ENCODE results near the gene LRRC26. TPM values are rescaled to one million over a fixed set of nuclear protein-coding genes. Genes with fewer than 3 reads are reported as not detected.

The LRRC26 gene
- total and polyA plus RNA-seq, 2 of the 13 experiments (the other 11 are each of a cell fraction or from before 2014, with no cell fraction given): not detected

GRCh38 chr9:137217276-137218211 is 47.7 kb upstream of the LRRC26 start (continued):
- TF ChIP-seq ZSCAN30 (CRISPR knock-in tag; IDR thresholded peaks at IDR 0.05) (no peak), RFX5 (IDR thresholded peaks at IDR 0.05; ENCODE audit: low read depth, low read length) (no peak), MEIS1 (CRISPR knock-in tag; IDR thresholded peaks at IDR 0.05; ENCODE audit: borderline replicate concordance) (0 out of 2 replicates have a peak, but pooled peaks have one; percentile 30), AHR (CRISPR knock-in tag; IDR thresholded peaks at IDR 0.05) (no peak), TBX3 (IDR thresholded peaks at IDR 0.05; ENCODE audit: borderline replicate concordance) (no peak), ISL2 (CRISPR knock-in tag; IDR thresholded peaks at IDR 0.05) (no peak), ZNF710 (CRISPR knock-in tag; IDR thresholded peaks at IDR 0.05; ENCODE audit: borderline replicate concordance) (peak; percentile 67), RFX3 (CRISPR knock-in tag; IDR thresholded peaks at IDR 0.05) (no peak), CTCF (CRISPR knock-in tag; IDR thresholded peaks at IDR 0.05) (peak; percentile 50), EP300 (IDR thresholded peaks at IDR 0.05; ENCODE audit: low read depth in 2 of 2, low read length in 2 of 2) (no peak), EP300 (CRISPR knock-in tag; IDR thresholded peaks at IDR 0.05; ENCODE audit: borderline replicate concordance) (no peak)
- TF ChIP-seq, protein P1, sequence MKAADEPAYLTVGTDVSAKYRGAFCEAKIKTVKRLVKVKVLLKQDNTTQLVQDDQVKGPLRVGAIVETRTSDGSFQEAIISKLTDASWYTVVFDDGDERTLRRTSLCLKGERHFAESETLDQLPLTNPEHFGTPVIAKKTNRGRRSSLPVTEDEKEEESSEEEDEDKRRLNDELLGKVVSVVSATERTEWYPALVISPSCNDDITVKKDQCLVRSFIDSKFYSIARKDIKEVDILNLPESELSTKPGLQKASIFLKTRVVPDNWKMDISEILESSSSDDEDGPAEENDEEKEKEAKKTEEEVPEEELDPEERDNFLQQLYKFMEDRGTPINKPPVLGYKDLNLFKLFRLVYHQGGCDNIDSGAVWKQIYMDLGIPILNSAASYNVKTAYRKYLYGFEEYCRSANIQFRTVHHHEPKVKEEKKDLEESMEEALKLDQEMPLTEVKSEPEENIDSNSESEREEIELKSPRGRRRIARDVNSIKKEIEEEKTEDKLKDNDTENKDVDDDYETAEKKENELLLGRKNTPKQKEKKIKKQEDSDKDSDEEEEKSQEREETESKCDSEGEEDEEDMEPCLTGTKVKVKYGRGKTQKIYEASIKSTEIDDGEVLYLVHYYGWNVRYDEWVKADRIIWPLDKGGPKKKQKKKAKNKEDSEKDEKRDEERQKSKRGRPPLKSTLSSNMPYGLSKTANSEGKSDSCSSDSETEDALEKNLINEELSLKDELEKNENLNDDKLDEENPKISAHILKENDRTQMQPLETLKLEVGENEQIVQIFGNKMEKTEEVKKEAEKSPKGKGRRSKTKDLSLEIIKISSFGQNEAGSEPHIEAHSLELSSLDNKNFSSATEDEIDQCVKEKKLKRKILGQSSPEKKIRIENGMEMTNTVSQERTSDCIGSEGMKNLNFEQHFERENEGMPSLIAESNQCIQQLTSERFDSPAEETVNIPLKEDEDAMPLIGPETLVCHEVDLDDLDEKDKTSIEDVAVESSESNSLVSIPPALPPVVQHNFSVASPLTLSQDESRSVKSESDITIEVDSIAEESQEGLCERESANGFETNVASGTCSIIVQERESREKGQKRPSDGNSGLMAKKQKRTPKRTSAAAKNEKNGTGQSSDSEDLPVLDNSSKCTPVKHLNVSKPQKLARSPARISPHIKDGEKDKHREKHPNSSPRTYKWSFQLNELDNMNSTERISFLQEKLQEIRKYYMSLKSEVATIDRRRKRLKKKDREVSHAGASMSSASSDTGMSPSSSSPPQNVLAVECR (CRISPR knock-in tag; IDR thresholded peaks at IDR 0.05; ENCODE audit: borderline replicate concordance): peak; percentile 76; the same call in 1 of the 2 replicates
- TF ChIP-seq, protein P2, sequence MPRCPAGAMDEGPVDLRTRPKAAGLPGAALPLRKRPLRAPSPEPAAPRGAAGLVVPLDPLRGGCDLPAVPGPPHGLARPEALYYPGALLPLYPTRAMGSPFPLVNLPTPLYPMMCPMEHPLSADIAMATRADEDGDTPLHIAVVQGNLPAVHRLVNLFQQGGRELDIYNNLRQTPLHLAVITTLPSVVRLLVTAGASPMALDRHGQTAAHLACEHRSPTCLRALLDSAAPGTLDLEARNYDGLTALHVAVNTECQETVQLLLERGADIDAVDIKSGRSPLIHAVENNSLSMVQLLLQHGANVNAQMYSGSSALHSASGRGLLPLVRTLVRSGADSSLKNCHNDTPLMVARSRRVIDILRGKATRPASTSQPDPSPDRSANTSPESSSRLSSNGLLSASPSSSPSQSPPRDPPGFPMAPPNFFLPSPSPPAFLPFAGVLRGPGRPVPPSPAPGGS (CRISPR knock-in tag; IDR thresholded peaks at IDR 0.05): no peak; the same call in 1 of the 2 replicates
- TF ChIP-seq, protein P3, sequence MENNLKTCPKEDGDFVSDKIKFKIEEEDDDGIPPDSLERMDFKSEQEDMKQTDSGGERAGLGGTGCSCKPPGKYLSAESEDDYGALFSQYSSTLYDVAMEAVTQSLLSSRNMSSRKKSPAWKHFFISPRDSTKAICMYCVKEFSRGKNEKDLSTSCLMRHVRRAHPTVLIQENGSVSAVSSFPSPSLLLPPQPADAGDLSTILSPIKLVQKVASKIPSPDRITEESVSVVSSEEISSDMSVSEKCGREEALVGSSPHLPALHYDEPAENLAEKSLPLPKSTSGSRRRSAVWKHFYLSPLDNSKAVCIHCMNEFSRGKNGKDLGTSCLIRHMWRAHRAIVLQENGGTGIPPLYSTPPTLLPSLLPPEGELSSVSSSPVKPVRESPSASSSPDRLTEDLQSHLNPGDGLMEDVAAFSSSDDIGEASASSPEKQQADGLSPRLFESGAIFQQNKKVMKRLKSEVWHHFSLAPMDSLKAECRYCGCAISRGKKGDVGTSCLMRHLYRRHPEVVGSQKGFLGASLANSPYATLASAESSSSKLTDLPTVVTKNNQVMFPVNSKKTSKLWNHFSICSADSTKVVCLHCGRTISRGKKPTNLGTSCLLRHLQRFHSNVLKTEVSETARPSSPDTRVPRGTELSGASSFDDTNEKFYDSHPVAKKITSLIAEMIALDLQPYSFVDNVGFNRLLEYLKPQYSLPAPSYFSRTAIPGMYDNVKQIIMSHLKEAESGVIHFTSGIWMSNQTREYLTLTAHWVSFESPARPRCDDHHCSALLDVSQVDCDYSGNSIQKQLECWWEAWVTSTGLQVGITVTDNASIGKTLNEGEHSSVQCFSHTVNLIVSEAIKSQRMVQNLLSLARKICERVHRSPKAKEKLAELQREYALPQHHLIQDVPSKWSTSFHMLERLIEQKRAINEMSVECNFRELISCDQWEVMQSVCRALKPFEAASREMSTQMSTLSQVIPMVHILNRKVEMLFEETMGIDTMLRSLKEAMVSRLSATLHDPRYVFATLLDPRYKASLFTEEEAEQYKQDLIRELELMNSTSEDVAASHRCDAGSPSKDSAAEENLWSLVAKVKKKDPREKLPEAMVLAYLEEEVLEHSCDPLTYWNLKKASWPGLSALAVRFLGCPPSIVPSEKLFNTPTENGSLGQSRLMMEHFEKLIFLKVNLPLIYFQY (CRISPR knock-in tag; IDR thresholded peaks at IDR 0.05; ENCODE audit: borderline replicate concordance): no peak

All from HepG2 (cell line).